HL-60 (cell line): ENCODE measurements around the gene KSR2.

ENCODE experiments used
- CTCF ChIP-seq: IDR thresholded peaks from one replicate; pipeline ENCODE4 v1.5.1; 2011; ENCODE audit warnings: low read length, control low read depth, inconsistent platforms; ENCODE audit not compliant: insufficient read depth
- POLR2AphosphoS5 ChIP-seq: IDR thresholded peaks from 2 replicates; pipeline ENCODE4 v1.6.1; 2012; ENCODE audit warnings: low read depth

DNA sequence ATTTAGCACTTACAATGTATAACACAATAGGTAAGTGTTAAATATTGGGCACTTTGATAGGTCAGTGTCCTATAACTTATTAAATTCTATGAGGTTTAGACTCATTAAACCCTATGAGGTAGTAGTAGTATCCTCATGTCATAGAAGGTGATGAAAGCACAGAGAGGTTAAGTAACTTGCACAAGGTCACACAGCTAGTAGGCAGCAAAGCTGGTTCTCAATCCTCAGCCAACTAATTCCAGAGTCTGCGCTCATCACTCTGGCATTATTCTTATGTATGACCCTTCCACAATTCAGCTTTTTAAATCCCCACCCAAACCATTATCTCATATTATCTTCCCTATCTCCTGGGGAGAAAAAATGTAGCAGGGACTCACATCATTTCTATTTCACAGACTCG is 141.1 kb downstream of the KSR2 start:
- TF ChIP-seq POLR2AphosphoS5 (no peak), CTCF (no peak)
